HCT116 (cell line): ENCODE results near the gene LIPH.

ENCODE experiments used
- CBX3 ChIP-seq: IDR thresholded peaks from 2 replicates; pipeline ENCODE4 v1.6.1; 2012; ENCODE audit warnings: low read depth
- CEBPB ChIP-seq: IDR thresholded peaks from 2 replicates; pipeline ENCODE4 v1.6.1; 2012; ENCODE audit warnings: low read depth
- ELF1 ChIP-seq: IDR thresholded peaks from 2 replicates; pipeline ENCODE4 v1.6.1; 2012; ENCODE audit warnings: low read depth, borderline replicate concordance
- SRF ChIP-seq: IDR thresholded peaks from 2 replicates; pipeline ENCODE4 v1.6.1; 2012; ENCODE audit warnings: low read depth
- TCF7L2 ChIP-seq: IDR thresholded peaks from 2 replicates; pipeline ENCODE4 v1.7.0; 2011; ENCODE audit warnings: borderline replicate concordance, inconsistent platforms; ENCODE audit not compliant: insufficient read depth, insufficient read length; ENCODE audit errors: extremely low read depth
- TF ChIP-seq, protein P1 (sequence below), 3 experiments: fragments of 200-600 bp in 1 of 3; sonication (generic) in 1 of 3; IDR thresholded peaks in 2 of 3; conservative IDR thresholded peaks in 1 of 3; 2 replicates each; pipeline ENCODE4 v1.5.1; 2012 to 2017; ENCODE audit warnings: low read depth in 2 of 3, low read length in 2 of 3, antibody characterized with exemption in 1 of 3, borderline replicate concordance in 1 of 3, control low read depth in 1 of 3, mild to moderate bottlenecking in 1 of 3, mixed read lengths in 1 of 3, mixed run types in 1 of 3, moderate library complexity in 1 of 3; ENCODE audit not compliant: insufficient read depth in 1 of 3
- TF ChIP-seq, protein P2 (sequence below): IDR thresholded peaks from 2 replicates; pipeline ENCODE4 v1.6.1; 2012

DNA sequence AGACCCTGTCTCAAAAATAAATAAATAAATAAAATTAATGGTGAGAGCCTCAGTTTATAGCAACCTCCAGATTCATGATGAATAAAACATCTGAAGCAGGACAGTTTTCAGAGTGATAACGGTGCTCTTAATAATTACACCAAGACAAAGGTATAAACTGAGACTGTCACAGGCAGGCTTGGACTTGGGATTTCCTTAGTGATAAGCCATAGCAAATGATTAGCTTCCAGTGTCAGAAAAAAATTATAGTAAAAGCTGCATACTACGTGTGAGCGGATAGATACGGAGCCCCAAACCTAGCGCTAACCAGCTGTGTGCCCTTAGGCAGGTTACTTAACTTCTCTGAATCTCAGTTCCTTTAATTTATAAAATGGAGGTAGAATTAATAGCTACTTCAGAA lies 21.5 kb downstream of the LIPH start:
- TF ChIP-seq, protein P1, sequence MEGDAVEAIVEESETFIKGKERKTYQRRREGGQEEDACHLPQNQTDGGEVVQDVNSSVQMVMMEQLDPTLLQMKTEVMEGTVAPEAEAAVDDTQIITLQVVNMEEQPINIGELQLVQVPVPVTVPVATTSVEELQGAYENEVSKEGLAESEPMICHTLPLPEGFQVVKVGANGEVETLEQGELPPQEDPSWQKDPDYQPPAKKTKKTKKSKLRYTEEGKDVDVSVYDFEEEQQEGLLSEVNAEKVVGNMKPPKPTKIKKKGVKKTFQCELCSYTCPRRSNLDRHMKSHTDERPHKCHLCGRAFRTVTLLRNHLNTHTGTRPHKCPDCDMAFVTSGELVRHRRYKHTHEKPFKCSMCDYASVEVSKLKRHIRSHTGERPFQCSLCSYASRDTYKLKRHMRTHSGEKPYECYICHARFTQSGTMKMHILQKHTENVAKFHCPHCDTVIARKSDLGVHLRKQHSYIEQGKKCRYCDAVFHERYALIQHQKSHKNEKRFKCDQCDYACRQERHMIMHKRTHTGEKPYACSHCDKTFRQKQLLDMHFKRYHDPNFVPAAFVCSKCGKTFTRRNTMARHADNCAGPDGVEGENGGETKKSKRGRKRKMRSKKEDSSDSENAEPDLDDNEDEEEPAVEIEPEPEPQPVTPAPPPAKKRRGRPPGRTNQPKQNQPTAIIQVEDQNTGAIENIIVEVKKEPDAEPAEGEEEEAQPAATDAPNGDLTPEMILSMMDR (IDR thresholded peaks at IDR 0.05 in 2 of 3, conservative IDR thresholded peaks at IDR 0.05 in 1 of 3; ENCODE audit: borderline replicate concordance in 1 of 3, insufficient read depth in 1 of 3, low read depth in 2 of 3, low read length in 2 of 3) = no peak
- TF ChIP-seq ELF1 = no peak
- TF ChIP-seq SRF = no peak
- TF ChIP-seq CEBPB = no peak
- TF ChIP-seq, protein P2, sequence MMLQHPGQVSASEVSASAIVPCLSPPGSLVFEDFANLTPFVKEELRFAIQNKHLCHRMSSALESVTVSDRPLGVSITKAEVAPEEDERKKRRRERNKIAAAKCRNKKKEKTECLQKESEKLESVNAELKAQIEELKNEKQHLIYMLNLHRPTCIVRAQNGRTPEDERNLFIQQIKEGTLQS = no peak
- TF ChIP-seq TCF7L2 = no peak
- TF ChIP-seq CBX3 = no peak
